AG08396 (cell line): ENCODE data around the gene IP6K1.
"Not testable (repeated sequence)": the region's sequence is repeated elsewhere in the genome, so short reads cannot be mapped to it uniquely, and the experiment has no call there.

Source experiments
- DNase-seq: peaks from one replicate; pipeline ENCODE4 v3.0.0; 2012; ENCODE audit warnings: low spot score, mixed read lengths

Gene IP6K1

GRCh38 chr3:49711489-49711888, 74.9 kb downstream of the IP6K1 start:
- DNase-seq: no peak

GRCh38 chr3:49709852-49710251, 76.5 kb downstream of the IP6K1 start:
- no peak for DNase-seq

GRCh38 chr3:49707113-49707480, 79.2 kb downstream of the IP6K1 start:
- no peak for DNase-seq

- no peak for DNase-seq
These were observed 79.8 kb downstream of the IP6K1 start for GRCh38 chr3:49706456-49707112.

- no peak for DNase-seq
These were observed 80.9 kb downstream of the IP6K1 start for GRCh38 chr3:49705390-49705960.

GRCh38 chr3:49704629-49705028, 81.7 kb downstream of the IP6K1 start:
- no peak for DNase-seq

- DNase-seq: no peak
These were observed 82.4 kb downstream of the IP6K1 start for GRCh38 chr3:49703956-49704355.

- DNase-seq: peak; percentile 91
These were observed 82.9 kb downstream of the IP6K1 start for GRCh38 chr3:49703443-49703927.

- DNase-seq: no peak
These were observed 83.7 kb downstream of the IP6K1 start for GRCh38 chr3:49702672-49703071.

GRCh38 chr3:49701388-49702077, 84.8 kb downstream of the IP6K1 start:
- peak; percentile 49 for DNase-seq

GRCh38 chr3:49700453-49701128, 85.8 kb downstream of the IP6K1 start:
- no peak for DNase-seq

GRCh38 chr3:49700014-49700413, 86.3 kb downstream of the IP6K1 start:
- DNase-seq: no peak

GRCh38 chr3:49699281-49699979, 86.9 kb downstream of the IP6K1 start:
- DNase-seq: no peak

- DNase-seq: not testable (repeated sequence)
These were observed 90.9 kb downstream of the IP6K1 start for GRCh38 chr3:49695350-49696015.

GRCh38 chr3:49694409-49695070, 91.8 kb downstream of the IP6K1 start:
- not testable (repeated sequence) for DNase-seq

- not testable (repeated sequence) for DNase-seq
These were observed 94.9 kb downstream of the IP6K1 start for GRCh38 chr3:49691481-49691880.

- DNase-seq: not testable (repeated sequence)
These were observed 95.5 kb downstream of the IP6K1 start for GRCh38 chr3:49690856-49691255.

GRCh38 chr3:49689908-49690624, 96.3 kb downstream of the IP6K1 start:
- DNase-seq: not testable (repeated sequence)

- DNase-seq: peak; percentile 94
These were observed 97.1 kb downstream of the IP6K1 start, which contains the start of the genes MST1 and RNF123 for GRCh38 chr3:49689046-49689907. Gene MST1 (minus strand): TSS chr3:49689474. CDS start chr3:49688691, 783 bp downstream. Gene RNF123 (plus strand): TSS chr3:49689557. CDS start chr3:49691166, 1,609 bp downstream.
